ENCODE data around the gene CCDC102A. TPM values are rescaled to one million over a fixed set of nuclear protein-coding genes. Genes with fewer than 3 reads are reported as not detected.

The CCDC102A gene
- total and polyA plus RNA-seq, 2 donors (not counting 3 experiments of a cell fraction or from before 2014, with no cell fraction given) = 7.8 to 12.2 TPM

- no peak for DNase-seq (ENCODE audit: low read depth, low spot score)
- intact Hi-C loops (cut with micrococcal nuclease) = no loop called here
- no peak for FAIRE-seq
- H4K20me1 ChIP-seq (replicated peaks; ENCODE audit: control insufficient read depth, extremely low read depth, insufficient read depth, low read length) = no peaks in the 10 kb centered on the region
- no peaks in the 10 kb centered on the region for H3K9me3 ChIP-seq (replicated peaks; ENCODE audit: control insufficient read depth, insufficient read depth, low read length)
- ChIA-PET CTCF (interaction anchor here (1.2 kb wide), 1 partner anchor 50 kb away, joined by 4 read pairs; the partner anchor contains the start of gene POLR2C), POLR2A (no interaction called here)
- H2AFZ ChIP-seq (ENCODE audit: low read depth, low read length) = no peak overlapping the region
- H3K4me2 ChIP-seq (ENCODE audit: insufficient read depth, low read length) = no peak overlapping the region
- no TSS peak for BruUV-seq (replicated peaks)
- dilution Hi-C loops (cut with MboI; ENCODE audit: extremely low pct_ligation_motif_present, low sequenced_read_pairs) = no loop called here
- H3K9ac ChIP-seq (replicated peaks; ENCODE audit: extremely low read depth, insufficient read depth, low read length) = no peak overlapping the region
- no peaks in the 10 kb centered on the region for H3K9me1 ChIP-seq (replicated peaks; ENCODE audit: control insufficient read depth, extremely low read depth, insufficient read depth, low read length)
- no peaks in the 10 kb centered on the region for H3K79me2 ChIP-seq (ENCODE audit: control insufficient read depth, insufficient read depth, low read length)
- peaks cover 7% of the 10 kb centered on the region for H3K4me1 ChIP-seq (ENCODE audit: control insufficient read depth, extremely low read depth, insufficient read depth, low read length)
- no peak overlapping the region for H3K27ac ChIP-seq (ENCODE audit: insufficient read depth, low read depth, low read length)
- no peak overlapping the region for H3K4me3 ChIP-seq (replicated peaks in 1 of 3; ENCODE audit: insufficient read depth in 1 of 3, low read depth in 1 of 3, low read length in 3 of 3)
- H3K36me3 ChIP-seq (ENCODE audit: control insufficient read depth in 2 of 2, extremely low read depth in 1 of 2, insufficient read depth in 2 of 2, low read length in 2 of 2) = peaks cover 0 to 2% of the 10 kb centered on the region in 2 experiments
- TF ChIP-seq POLR2AphosphoS5 (IDR thresholded peaks at IDR 0.05; ENCODE audit: insufficient read depth, low read depth, low read length) (no peak), POLR2A (IDR thresholded peaks at IDR 0.05; ENCODE audit: low read depth, low read length) (no peak), MYC (IDR thresholded peaks at IDR 0.05; ENCODE audit: low read depth, low read length) (no peak), CTCF (IDR thresholded peaks at IDR 0.05; ENCODE audit: extremely low read depth in 1 of 2, insufficient read depth in 1 of 2, low read depth in 1 of 2, low read length in 2 of 2) (no peak), EZH2 (IDR thresholded peaks at IDR 0.05; ENCODE audit: borderline replicate concordance, low read depth, low read length, severe bottlenecking) (no peak), MAX (IDR thresholded peaks at IDR 0.05; ENCODE audit: insufficient read depth, insufficient read length) (no peak)
- H3K27me3 ChIP-seq (ENCODE audit: control insufficient read depth in 2 of 2, insufficient read depth in 2 of 2, low read length in 2 of 2) = peaks cover 0 to 2% of the 10 kb centered on the region in 2 experiments
Measured at GRCh38 chr16:57512296-57513001, 23.9 kb downstream of the CCDC102A start.

Data from endothelial cell of umbilical vein (primary cell).